ENCODE measurements around the gene ZFR2.
"Not testable (repeated sequence)": the region's sequence is repeated elsewhere in the genome, so short reads cannot be mapped to it uniquely, and the experiment has no call there.

ZFR2 gene

DNA sequence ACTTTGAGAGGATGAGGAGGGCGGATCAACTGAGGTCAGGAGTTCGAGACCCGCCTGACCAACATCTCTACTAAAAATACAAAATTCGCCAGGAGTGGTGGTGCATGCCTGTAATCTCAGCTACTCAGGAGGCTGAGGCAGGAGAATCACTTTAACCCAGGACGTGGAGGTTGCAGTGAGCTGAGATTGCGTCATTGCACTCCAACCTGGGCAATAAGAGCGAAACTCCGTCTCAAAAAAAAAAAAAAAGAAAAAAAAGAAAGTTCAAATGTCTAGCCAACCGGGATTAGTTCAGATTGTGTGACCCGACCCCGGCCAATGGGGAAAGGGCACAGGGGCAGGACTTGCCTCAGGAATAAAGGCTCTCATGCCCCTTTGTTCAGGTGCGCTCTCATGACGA lies 5.9 kb upstream of the ZFR2 start:
- not testable (repeated sequence) for DNase-seq (ENCODE audit: low read depth in 2 of 2, low spot score in 1 of 2)

DNA sequence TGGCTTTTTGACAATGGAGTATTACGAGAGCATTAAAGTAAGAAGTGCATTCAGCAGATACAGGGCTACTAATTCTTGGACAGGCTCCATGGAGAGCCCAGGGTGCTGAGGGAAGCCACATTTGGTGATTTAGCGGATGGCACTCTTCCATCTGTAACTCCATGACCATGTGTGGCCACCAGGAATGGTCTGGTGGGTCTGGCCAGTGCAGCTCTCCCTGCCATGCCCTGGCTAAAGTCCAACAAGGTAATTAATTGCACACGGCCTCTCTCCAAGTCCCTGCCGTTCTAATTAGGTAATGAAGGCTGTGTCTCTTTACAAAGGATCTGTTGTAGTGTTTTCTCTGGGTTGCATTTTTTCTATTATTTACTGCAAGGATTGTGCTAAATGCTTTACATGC lies 4.3 kb upstream of the ZFR2 start:
- DNase-seq (ENCODE audit: low read depth in 2 of 2, low spot score in 1 of 2), result no peak

DNA sequence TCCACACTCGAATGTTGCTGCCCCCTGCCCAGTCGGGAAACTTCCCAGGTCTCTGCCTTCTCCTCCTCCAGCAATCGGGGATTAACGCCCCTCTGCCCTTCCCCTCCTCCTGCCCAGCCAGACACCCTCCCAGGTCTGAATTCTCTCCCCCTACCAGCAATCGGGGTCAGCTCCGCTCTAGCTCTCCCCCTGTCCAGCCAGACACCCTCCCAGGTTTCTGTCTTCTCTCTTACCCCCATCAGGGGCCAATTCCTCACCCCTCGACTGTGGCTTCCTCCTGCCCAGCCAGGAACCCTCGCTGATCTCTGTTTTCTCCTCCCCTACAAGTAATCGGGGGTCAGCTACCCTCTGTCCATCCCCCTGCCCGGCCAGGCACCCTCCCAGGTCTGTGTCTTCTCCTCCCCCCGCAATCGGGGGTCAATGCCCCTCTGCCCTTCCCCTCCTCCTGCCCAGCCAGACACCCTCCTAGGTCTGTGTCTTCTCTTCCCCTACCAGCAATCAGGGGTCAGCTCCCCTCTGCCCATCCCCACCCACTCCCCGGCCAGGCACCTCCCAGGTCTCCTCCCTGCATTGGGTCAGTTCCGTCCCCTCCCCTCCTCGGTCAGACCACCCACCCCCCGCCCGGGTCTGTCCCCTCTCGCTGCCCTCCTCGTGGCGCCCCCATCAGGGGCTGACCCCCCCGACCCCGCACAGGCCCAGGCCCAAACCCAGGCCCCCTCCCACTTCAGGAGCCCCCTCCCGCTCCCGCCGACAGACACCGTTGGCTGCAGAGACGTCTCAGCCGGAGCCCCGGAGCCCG lies 668 bp downstream of the ZFR2 start:
- DNase-seq (ENCODE audit: low read depth in 2 of 2, low spot score in 1 of 2), result no peak

DNA sequence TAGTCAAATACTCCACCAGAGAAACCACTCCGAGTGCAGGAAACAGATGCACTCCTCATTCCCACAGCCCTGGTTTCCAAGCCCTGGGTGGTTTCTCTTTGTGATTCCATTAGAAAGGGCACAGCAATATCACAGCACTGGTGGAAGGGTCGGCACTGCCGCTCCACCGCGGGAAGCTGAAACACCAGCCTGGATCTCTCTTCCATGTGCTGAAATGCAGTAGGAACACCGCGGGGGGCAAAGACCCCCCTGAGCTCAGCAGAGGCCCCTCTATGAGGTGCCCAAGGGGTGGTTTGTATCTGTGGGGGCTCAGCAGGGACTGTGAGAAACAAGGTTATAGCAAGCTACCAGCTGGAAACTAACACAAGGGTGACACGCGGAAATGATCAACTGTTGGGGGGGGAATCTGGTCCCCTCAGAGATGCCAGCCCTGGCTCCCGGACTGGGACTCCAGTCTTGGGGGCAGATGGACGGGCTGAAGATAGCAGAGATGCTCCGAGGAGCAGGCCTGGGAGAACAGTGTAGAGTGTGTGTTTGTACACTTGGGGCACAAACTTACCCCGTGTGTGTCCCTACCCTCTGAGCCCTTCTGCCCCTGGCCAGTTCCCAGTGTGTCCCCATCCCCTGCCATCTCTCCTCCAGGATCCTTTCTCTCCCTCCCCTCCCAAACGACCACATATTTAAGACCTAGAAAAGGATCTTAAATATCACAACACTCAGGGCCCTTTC lies 1.8 kb downstream of the ZFR2 start:
- no peak for DNase-seq (ENCODE audit: low read depth in 2 of 2, low spot score in 1 of 2)

DNA sequence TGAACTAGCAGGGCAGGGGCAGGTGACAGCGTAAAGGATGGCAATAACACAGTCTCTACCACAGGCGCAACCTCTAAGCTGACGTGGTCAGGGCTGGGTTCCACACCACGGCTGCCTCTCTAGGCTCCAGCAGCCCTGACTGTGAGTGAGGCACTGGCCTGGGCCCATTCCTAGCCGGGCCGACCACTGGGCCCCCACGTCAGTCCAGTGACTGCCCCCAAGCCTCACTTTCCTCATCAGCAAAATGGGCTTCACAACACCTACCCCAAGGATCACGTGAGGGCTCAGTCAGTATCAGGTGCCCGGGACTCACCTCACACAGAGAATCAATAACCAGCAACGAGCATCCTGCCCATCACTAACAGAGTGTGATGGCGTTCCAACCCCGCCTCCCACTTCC lies 5.2 kb downstream of the ZFR2 start:
- no peak for DNase-seq (ENCODE audit: low read depth in 2 of 2, low spot score in 1 of 2)

DNA sequence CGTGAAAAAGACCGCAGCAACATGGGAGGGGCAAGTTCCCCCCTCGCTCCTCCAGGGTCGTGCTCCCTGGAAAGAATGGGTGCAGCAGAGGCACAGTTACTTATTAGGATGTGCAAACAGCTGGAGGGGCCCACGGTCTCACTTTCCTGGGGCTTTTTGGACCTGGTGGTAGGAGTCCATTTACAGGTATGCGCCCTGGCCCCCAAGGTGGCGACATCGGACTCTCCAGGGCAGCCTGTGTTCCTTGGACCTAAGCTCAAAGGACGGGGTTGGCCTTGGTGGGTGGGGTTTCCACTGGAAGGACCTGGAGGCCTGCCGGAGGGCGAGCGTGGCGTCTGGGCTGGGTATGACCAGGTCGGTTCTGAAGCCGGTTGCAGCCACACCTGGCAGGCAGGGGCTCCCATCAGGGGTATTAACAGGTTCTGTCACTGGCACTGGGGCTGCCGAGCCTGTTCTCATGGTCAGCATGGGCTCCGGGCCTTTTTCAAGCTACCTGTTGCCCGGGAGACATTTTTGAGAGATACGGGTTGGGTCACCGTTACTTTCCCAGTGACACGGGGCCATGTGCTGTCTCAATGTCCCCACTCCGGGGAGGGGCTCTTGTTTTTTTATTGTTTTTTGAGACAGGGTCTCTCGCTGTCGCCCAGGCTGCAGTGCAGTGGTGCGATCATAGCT lies 5.9 kb downstream of the ZFR2 start:
- DNase-seq (ENCODE audit: low read depth in 2 of 2, low spot score in 1 of 2), result no peak

DNA sequence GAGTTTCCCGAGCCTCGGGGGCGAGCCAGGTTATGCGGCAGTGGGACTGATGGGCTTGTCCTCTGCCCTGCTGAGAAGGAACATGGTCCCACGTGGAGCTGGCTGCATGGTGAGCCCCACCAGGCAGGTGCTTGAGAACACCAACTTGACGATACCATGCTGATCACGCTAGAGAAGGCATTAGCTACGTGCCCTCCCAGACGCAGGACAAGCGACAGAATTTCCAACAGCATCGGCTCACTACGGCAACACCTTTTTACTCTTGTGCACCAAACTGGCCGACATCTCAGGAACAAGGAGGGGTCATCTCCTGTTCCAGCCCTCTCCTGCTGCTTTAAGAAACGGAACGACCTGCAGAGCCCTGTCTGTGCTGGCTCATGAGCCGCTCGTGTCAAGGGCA lies 8.3 kb downstream of the ZFR2 start:
- DNase-seq (ENCODE audit: low read depth in 2 of 2, low spot score in 1 of 2), result no peak

DNA sequence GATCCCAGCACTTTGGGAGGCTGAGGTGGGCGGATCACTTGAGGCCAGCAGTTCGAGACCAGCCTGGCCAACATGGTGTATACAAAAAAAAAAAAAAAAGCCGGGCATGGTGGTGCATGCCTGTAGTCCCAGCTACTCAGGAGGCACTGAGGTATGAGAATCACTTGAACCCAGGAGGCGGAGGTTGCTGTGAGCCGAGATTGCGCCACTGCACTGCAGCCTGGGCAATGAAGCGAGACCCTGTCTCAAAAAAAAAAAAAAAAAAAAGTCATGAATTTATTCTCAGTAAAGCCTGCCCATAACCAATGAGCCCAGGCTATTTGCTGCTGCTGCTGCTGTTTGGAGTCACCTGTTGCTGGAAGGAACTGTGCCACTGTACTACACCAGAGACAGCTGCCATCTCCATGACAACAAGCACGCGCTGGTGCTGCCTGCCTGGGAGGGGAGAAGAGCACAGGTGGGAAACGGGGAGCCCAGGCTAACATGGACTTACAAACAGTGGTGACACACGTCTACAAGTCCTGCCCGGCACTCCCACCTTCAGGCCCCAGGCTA lies 11.3 kb downstream of the ZFR2 start:
- no peak for DNase-seq (ENCODE audit: low read depth in 2 of 2, low spot score in 1 of 2)

DNA sequence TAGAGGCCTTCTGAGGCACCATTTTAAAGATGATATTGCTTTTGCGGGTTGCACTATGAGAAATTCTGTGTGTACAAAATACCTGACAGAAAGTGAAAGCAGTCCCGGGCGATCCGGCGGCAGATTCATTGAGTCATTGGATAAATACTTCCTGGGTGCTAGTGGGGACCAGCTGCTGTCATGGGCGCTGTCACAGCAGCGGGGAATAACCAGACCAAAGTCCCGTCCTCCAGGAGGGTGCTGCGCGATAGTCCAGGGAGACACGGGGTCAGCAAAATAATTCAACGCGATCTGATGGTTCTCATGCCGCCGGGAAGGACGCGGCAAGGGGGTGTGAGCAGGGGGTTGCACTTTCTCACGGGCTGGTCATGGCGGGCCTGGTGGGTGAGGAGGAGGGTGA lies 13.5 kb downstream of the ZFR2 start:
- DNase-seq (ENCODE audit: low read depth in 2 of 2, low spot score in 1 of 2), result no peak

DNA sequence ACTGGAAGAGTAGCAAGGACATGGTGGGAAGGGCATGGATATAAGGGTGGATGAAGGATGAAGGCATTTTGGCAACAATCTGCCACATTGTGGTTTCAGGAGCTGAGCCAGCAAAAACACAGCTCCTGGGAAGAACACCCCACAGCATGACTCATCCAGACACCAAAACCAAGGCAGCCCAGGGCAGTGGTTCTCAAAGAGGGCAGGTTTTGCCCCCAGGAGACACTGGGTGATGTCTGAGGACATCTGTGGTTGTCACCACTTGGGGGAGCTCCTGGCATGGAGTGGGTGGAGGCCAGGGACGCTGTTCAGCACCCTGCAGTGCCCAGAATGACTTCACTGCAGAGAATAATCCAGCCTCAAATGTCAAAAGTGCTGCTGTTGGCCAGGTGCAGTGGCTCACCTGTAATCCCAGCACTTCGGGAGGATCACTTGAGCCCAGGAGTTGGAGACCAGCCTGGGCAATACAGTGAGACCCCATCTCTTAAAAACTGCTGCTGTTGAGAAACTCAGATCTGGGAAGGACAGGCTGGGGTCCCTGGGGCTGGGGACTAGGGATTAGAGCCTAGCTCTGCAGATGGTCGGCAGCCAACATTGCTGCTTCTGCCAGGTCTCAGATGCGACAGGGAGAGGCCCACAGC lies 16.1 kb downstream of the ZFR2 start:
- peak in 1 of 2 donors; percentile 20 for DNase-seq (ENCODE audit: low read depth in 2 of 2, low spot score in 1 of 2)

DNA sequence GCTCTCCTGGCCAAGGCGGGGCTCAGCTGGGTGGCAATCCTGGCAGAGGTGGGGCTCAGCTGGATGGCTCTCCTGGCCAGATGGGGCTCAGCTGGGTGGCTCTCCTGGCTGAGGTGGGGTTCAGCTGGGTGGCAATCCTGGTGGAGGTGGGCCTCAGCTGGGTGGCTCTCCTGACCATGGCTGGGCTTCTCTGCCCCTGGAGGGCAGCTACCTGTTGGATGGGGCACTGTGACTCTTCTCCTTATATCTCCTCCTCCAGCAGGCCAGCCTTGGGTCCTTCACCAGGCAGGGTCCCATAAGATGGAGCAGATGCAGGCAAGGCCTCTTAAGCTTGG lies 16.7 kb downstream of the ZFR2 start:
- DNase-seq (ENCODE audit: low read depth in 2 of 2, low spot score in 1 of 2), result no peak

DNA sequence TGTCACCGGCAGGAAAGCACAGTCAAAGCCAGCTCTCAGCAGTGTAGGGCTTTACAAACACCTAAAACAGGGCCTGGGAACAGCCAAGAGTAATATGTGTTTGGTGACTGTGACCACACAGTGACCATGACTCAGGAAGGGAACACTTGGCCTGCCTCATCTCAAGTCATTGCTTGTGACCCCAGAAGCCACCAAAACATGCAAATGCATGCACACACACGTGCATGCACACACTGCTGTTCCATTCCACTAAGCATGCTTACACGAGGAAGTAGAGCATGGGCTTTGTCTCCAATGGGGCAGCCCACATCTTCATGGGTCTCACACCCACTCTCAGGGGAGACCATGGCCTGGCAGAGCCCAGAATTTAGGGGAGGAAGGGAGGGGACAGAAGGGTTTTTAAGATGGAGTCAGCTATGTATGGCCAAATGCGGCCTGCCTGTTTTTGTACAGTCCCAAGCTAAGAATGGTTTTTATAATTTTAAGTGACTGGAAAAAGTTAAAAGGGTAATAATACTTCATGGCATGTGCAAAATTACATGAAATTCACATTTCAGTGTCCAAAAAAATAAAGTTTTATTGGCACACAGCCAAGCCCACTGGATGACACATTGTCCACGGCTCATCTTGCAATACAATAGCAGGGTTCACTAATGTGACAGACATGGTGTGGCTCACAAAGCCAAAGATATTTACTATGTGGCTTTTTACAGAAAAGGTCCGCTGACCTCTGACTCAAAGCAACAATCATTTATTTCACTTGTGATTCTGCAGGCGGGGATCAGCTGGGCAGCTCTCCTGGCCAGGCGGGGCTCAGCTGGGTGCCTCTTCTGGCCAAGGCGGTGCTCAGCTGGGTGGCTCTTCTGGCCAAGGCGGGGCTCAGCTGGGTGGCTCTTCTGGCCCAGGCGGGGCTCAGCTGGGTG lies 17.3 kb downstream of the ZFR2 start:
- no peak for DNase-seq (ENCODE audit: low read depth in 2 of 2, low spot score in 1 of 2)

DNA sequence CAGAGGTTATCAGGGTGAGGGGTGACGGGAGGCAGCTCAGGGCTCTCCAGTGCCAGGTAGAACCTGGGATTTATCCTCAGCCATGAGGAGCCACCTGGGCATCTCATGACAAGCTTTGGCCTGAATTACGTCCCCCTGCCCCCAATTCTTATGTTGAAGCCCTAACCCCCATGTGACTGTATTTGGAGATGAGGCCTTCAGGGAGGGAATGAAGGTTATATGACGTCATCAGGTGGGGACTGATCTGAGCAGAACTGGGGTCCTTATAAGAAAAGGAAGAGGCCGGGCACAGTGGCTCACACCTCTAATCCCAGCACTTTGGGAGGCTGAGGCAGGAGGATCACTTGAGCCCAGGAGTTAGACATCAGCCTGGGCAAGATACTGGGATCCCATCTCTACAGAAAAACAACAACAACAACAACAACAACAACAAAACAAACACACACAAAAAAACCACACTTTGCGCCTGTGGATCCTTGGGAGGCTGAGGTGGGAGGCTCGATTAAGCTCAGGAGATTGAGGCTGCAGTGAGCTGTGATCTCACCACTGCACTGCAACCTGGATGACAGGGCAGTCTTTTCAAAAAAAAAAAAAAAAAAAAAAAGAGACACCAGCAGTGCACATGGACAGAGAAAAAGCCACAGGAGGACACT lies 18.4 kb downstream of the ZFR2 start:
- DNase-seq (ENCODE audit: low read depth in 2 of 2, low spot score in 1 of 2), result no peak

DNA sequence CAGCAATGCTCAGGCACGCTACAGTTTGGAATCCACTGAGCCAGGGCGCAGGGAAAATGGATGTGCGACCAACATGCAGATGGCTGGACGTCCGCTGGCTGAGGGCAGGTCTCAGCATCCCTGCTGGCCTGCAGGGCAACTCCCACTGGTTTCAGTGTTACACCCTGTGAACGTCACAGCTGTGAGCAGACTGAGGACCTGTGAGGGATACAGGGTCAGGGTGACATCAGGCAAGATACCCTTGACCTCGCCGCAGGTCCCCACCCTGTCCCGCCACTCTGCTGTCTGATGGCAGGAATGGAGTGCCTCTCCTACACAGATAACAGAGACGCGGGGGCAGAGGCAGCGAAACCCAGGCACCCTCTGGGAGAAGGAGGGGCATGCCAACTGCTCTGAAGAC lies 19.1 kb downstream of the ZFR2 start:
- no peak for DNase-seq (ENCODE audit: low read depth in 2 of 2, low spot score in 1 of 2)

DNA sequence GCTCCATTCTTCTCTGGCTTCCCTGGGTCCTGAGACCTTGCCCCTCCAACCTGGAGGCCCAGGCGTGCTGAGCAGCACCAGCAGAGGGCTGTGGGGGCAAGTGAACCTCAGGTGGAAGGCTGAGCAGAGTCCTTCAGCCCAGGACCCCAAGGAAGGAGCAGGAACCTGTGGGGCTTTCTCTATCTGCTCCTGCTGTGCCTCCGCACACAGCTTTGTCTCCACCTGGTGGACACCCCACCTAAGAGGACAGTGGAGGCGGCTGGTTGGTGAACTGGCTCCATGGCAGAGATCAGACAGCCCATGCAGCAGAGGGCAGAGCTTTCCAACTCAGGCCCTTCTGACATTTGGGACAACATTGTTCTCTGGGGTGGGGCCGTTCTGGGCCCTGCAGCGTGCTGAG lies 19.7 kb downstream of the ZFR2 start:
- DNase-seq (ENCODE audit: low read depth in 2 of 2, low spot score in 1 of 2), result peak; percentile 12 to 38

DNA sequence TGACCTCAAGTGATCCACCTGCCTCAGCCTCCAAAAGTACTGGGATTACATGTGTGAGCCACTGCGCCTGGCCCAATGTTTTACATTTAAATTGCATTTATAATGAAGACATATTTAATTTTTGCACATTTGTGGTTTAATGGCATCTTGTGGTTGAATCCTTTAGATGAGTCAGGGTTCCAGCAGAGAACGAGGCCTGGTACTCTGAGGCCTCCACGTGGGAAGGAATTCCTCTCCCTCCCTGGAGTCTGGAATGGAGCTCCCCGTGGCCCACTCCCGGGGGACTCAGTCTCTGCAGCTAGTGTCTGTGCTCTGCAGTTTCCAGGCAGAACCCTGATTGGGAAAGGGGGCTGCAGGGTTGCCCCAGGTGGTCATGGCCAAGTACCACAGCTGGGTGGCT lies 24.2 kb downstream of the ZFR2 start:
- no peak for DNase-seq (ENCODE audit: low read depth in 2 of 2, low spot score in 1 of 2)

DNA sequence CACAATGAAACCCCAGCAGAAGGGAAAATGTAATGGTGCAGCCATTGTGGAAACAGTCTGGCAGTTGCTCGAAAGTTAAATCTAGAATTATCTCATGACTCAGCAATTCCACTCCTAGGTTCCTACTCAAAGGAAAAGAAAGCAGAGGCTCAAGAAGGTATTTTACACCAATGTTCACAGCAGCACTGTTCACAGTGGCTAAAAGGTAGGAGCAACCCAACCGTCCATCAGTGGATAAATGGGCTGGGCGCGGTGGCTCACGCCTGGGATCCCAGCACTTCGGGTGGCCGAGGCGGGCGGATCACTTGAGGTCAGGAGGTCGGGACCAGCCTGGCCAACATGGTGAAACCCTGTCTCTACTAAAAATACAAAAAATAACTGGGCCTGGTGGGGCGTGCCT lies 25.9 kb downstream of the ZFR2 start:
- DNase-seq (ENCODE audit: low read depth in 2 of 2, low spot score in 1 of 2), result no peak

DNA sequence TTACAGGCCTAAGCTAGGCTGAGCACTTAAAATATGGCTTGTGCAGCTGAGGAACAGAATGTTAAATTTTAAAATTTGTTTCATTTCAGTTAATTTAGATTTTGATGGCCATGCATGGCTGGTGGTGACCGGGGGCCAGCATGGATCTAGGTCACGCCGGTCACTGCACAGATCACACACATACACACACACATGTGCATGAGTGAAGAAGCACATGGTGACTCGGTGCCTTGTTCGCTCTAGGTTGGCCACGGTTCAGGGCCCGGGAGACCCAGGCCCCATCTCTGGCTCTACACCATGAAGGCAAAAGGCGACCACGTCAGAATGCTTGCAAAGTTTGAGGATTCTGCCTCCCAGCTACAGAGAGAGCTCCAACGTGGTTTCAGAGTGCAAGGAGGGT lies 28.0 kb downstream of the ZFR2 start:
- DNase-seq (ENCODE audit: low read depth in 2 of 2, low spot score in 1 of 2), result no peak

DNA sequence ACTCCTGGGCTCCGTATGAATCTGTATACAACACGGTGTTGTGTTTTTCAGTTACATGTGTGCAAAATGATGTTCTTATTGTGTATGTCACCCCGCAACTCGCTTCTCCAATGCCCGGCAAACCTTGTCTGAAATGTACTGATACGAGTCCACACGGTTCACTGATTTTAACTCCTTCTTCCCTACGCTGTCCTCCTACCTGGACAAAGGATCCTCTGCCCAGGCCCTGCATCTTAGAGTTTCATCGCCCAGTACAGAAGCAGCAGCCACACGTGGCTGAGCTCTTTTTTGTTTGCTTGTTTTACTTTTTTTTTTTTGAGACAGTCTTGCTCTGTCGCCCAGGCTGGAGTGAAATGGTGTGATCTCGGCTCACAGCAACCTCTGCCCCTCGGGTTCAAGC lies 28.9 kb downstream of the ZFR2 start:
- no peak for DNase-seq (ENCODE audit: low read depth in 2 of 2, low spot score in 1 of 2)

DNA sequence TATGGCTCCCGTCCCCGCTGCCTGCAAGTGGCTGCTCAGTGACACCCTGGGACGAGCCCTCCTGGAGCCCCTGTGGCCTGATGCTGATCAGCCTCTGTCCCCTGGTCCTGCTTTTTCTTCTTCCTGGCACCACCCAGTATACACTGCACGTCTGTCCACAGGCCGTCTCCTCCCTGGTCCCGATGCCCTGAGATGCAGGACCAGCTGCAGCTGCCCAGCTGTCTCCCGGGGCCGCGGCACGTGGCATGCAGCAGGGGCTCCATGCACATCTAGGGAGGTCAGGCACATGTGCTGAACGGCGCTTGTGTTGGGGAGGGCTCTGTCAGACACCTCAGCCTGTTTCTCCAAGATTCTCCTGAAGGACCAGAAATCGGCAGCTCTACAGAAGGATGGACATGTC lies 30.2 kb downstream of the ZFR2 start:
- DNase-seq (ENCODE audit: low read depth in 2 of 2, low spot score in 1 of 2), result no peak
